ENCODE measurements around the gene DLGAP4. TPM values are rescaled to one million over a fixed set of nuclear protein-coding genes. Genes with fewer than 3 reads are reported as not detected.

DLGAP4 gene
- total RNA-seq, 1 experiment from 2014 or later = 40.3 TPM

- TF ChIP-seq CBX3 (IDR thresholded peaks at IDR 0.05; ENCODE audit: low read depth) (no peak), SP1 (IDR thresholded peaks at IDR 0.05; ENCODE audit: low read depth) (no peak), EZH2 (IDR thresholded peaks at IDR 0.05) (no peak), ELF1 (IDR thresholded peaks at IDR 0.05; ENCODE audit: borderline replicate concordance, low read depth) (no peak), JUND (IDR thresholded peaks at IDR 0.05) (no peak), POLR2AphosphoS5 (IDR thresholded peaks at IDR 0.05; ENCODE audit: low read depth, low read length) (no peak), RAD21 (IDR thresholded peaks at IDR 0.05; ENCODE audit: low read depth) (no peak), CEBPB (IDR thresholded peaks at IDR 0.05; ENCODE audit: low read depth) (no peak), EZH2phosphoT487 (IDR thresholded peaks at IDR 0.05; ENCODE audit: borderline replicate concordance) (no peak), EGR1 (IDR thresholded peaks at IDR 0.05; ENCODE audit: low read depth) (no peak)
- TF ChIP-seq, protein P1, sequence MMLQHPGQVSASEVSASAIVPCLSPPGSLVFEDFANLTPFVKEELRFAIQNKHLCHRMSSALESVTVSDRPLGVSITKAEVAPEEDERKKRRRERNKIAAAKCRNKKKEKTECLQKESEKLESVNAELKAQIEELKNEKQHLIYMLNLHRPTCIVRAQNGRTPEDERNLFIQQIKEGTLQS (IDR thresholded peaks at IDR 0.05) = no peak
- TF ChIP-seq, protein P2, sequence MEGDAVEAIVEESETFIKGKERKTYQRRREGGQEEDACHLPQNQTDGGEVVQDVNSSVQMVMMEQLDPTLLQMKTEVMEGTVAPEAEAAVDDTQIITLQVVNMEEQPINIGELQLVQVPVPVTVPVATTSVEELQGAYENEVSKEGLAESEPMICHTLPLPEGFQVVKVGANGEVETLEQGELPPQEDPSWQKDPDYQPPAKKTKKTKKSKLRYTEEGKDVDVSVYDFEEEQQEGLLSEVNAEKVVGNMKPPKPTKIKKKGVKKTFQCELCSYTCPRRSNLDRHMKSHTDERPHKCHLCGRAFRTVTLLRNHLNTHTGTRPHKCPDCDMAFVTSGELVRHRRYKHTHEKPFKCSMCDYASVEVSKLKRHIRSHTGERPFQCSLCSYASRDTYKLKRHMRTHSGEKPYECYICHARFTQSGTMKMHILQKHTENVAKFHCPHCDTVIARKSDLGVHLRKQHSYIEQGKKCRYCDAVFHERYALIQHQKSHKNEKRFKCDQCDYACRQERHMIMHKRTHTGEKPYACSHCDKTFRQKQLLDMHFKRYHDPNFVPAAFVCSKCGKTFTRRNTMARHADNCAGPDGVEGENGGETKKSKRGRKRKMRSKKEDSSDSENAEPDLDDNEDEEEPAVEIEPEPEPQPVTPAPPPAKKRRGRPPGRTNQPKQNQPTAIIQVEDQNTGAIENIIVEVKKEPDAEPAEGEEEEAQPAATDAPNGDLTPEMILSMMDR (IDR thresholded peaks at IDR 0.05 in 2 of 3, conservative IDR thresholded peaks at IDR 0.05 in 1 of 3; ENCODE audit: borderline replicate concordance in 1 of 3, insufficient read depth in 1 of 3, low read depth in 2 of 3, low read length in 2 of 3) = no peak
- TF ChIP-seq, protein P3, sequence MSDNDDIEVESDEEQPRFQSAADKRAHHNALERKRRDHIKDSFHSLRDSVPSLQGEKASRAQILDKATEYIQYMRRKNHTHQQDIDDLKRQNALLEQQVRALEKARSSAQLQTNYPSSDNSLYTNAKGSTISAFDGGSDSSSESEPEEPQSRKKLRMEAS (IDR thresholded peaks at IDR 0.05) = no peak
- no peak overlapping the region for H3K4me2 ChIP-seq (ENCODE audit: low read length)
- intact Hi-C loops (cut with micrococcal nuclease) = no loop called here
- no peaks in the 10 kb centered on the region for H3K79me2 ChIP-seq (ENCODE audit: insufficient read depth, low read length)
- H3K27me3 ChIP-seq (ENCODE audit: insufficient read depth, low read length) = no peaks in the 10 kb centered on the region
- BruUV-seq (replicated peaks) = no TSS peak
- no peak overlapping the region for H3K27ac ChIP-seq (ENCODE audit: low read depth, low read length)
- no peak overlapping the region for H2AFZ ChIP-seq (ENCODE audit: low read depth, low read length, poor library complexity, severe bottlenecking)
- ChIA-PET CTCF (no interaction called here), RAD21 (ENCODE audit: low non-redundant PET in 1 of 2, low total read pairs in 2 of 2, uncharacterized antibody in 2 of 2, unreplicated experiment in 2 of 2) (no interaction called here), POLR2A (no interaction called here)
- H3K9me3 ChIP-seq (ENCODE audit: control insufficient read depth in 1 of 2, insufficient read depth in 1 of 2, low read depth in 1 of 2, low read length in 2 of 2) = no peaks in the 10 kb centered on the region
- H3K9ac ChIP-seq (ENCODE audit: low read length) = no peak overlapping the region
- H3K36me3 ChIP-seq (ENCODE audit: control insufficient read depth in 1 of 2, insufficient read depth in 2 of 2, low read length in 2 of 2) = no peaks in the 10 kb centered on the region
- peaks cover 0 to 18% of the 10 kb centered on the region in 2 experiments; a peak in 2 of 4 replicates for H3K4me1 ChIP-seq (ENCODE audit: control insufficient read depth in 1 of 2, insufficient read depth in 2 of 2, low read length in 2 of 2)
- no peak for ATAC-seq
- DNase-seq (ENCODE audit: low read depth, low spot score) = no peak
- H4K20me1 ChIP-seq (ENCODE audit: insufficient read depth) = no peaks in the 10 kb centered on the region
- H3K9me2 ChIP-seq (ENCODE audit: insufficient read depth) = no peaks in the 10 kb centered on the region
- no peak overlapping the region for H3K4me3 ChIP-seq (replicated peaks in 1 of 2; ENCODE audit: low read depth in 1 of 2, low read length in 2 of 2)
Measured at GRCh38 chr20:36402708-36403107, 96.6 kb downstream of the DLGAP4 start.
